OCI-M2 (cell line): ENCODE data around the gene SPTB.

Experiments used
- DNase-seq: peaks from one replicate; lab custom pipeline; 2025; ENCODE audit not compliant: unreplicated experiment; lab: John Stamatoyannopoulos, UW

The SPTB gene

DNA sequence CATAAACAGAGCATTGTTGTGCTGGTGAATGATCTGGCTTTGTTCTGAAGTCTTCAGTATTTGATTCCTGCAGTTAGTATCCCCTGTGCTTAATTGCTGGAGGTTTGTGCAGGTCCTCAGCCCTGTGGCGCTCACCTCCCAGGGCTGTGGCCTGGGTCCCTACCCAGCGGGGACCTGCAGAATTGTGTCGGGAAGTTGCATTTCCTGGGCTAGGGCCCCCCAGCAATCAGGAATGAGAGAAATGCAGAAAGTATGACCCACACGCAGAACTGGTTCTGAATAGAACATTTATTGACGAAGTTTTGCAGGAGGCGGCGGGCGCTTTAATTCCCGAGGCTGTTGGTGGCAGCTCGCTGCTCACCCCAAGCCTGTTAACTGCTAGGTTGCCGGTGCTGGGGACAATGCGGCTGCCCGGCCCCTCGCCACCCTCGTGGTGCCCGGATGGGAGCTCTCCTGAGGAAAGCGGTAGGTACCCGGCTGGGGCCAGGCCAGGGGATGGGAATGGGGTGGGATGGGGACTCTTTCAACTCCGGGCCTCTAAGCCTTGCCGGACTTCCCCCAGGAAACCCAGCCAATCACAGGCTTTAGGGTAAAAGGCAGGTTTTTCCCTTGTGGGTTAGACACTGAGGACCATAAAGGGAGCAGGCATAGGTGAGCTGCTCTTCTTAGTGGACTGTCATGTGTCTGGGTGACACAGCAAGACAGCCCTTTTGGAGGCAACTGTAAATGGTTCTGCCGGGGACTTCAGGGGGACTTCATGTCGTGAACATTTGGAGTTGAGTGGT is 163.9 kb downstream of the SPTB start:
- DNase-seq: no peak

GRCh38 chr14:64715146-64715627 is 164.5 kb downstream of the SPTB start:
- DNase-seq: no peak

DNA sequence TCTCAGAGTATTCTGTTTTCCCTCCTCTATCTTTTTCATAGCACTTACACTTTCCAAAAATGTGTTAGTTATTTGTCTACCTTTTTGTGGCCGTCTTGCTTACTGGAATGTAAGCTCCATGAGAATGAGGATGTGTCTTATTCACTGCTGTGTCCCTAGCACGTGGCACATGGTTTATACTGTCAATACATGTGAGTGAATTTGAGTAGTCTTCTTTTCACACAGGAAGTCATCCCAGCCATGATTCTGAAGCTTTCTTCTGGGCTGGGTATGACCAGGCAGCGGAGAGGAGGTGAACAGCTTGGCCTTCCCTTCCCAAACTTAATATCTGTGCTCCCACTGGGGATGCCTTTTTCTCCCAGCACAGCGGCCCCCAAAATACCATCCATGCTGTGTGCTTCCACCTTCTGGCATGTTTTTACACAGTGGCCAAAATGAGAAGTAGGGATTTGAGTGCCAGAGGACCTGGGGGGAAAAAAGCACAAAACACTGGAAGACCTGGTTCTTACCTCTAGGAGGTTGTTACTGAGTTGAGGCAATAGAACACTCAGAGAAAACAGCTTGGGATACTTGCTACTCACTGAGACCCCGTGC is 165.2 kb downstream of the SPTB start:
- no peak for DNase-seq

DNA sequence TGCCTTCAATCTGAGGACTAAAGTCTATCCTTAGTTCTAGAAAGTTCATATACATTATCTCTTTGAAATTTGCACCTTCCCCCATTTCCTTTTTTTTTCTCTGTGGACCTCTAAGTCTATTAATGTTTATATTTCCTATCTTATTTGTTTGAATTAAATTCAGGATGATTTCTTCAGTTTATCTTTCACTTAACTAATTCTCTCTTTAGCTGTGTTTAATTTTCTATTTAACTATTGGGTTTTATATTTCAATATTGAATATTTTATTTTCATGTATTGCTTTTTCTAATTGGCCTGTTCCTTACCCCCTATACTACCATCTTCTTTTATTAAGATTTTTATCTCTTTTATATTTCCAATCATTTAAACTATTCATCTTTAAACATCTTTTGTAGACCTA is 166.0 kb downstream of the SPTB start:
- DNase-seq: no peak

DNA sequence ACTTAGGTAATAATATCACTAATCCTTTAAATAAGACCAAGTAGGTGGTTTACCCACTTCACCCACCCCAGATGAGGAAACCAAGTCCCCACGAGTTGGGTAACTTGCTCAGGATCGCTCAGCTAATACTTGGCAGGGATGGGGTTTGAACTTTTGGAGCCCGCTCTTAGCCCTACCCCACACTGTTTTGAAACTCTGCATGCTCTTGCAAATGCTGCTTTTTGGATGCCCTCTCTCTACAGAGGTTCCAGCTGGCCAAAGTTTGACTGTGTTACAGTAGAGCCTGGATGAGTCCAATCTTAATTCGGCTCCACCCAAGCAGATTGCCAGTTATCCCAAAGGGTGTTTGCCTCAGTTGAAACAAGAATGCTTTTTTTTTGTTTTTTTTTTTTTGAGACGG is 168.7 kb downstream of the SPTB start:
- DNase-seq: no peak

DNA sequence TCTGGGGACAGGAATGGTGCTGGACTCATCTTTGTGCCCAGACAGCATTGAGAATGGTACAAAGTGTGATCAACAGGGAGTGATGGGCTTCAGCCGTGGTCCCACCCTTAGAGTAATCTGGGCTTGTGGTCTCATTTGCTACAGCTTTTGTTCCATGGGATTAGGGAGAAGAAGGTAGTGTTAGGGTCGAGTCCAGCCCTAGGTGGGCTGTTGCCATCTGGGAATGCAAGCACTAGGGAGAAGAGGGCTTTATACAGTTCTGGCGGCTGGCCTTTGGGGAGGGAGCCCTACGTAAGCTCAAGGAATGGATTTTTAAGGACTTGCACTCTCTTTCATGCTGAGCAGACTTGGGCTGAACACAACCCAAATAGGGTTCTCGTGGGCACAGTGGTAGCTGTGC is 170.6 kb downstream of the SPTB start:
- DNase-seq: no peak

DNA sequence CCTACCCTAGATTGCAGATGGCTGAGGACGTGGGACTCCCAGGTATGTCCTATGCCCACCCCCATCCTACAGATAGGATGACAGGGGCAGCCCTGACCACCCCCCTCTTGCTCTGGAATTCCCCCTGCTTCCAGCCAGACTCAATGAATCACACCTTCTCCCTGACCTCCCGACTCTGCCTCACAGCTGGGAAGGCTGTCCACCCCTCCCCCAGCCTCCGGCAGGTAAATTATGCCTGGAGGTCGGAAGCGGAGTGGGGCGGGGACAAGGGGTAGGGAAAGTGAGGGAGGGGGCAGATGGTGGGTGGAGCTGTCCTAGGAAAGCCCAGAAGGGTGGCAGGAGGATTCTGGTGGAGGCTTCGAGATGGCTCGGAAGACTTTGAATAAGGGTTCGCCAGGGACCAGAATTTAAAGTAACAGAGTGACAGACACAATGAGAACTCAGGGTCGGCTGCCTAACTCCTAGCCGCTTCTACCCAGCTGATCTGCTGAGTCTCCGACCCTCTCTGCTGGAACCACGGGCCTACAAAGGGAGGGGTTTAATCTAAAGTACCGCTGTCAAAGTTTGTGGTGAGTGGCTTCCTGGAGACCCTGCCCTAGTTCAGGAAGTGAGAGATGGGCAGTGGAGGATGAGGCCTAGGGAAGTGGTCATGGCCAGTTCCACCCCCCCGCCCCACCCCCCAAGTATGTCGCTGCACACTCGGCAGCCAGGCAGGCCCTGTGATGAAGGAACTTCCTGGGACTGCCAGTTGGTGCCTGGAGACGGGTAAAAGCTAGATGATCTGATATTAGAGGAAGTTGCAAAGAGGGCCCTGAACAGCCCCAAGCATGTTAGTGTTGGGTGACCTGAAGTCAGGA is 171.3 kb downstream of the SPTB start:
- DNase-seq: no peak

DNA sequence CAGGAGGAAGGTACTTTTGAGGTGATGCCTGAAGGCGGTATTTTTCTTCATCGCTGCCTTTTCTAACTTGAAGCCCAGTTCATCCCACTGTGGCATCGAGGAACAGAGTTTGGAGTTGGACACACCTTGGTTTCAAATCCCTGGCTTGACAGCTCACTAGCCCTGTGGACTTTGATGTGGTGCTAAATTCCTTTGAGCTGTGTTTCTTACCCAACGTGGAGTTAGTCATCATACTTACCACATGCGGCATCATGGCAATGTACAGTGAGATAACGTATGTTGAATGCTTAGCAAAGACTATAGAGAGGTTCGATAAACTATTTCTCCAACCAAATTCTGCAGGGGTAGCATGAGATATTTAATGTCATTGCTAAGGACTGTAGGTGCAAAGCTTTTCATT is 172.0 kb downstream of the SPTB start:
- DNase-seq: no peak

DNA sequence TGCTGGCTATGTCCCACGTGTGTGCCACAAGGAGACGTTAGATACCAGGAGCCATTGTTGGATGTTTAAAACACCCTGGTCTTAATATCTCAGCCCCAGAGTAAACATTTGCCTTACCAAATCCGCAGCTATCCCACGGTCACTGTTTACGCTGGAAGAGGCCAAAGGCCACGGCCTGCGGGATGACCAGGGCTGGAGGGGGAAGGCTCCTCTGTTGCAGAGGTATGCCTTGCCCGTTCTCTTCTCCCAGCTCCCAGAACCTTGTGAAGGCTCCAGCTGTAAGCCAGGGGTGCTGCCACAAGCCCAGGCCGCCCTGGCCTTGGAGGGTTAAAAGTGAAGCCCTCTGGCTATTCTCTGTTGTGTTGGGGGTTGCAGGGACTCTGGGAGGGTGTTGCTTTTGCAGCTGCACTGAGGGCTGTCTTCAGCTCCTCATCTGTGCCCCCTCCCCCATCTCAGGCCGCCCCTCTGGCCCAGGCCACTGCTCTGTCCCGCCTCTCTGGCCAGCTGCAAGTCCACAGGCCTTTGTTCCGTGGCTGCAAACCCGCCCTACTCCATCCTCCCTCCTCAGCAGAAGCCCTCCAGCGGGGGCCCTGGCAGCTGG is 173.0 kb downstream of the SPTB start:
- DNase-seq: no peak

GRCh38 chr14:64706119-64706592 is 173.6 kb downstream of the SPTB start:
- DNase-seq: no peak

DNA sequence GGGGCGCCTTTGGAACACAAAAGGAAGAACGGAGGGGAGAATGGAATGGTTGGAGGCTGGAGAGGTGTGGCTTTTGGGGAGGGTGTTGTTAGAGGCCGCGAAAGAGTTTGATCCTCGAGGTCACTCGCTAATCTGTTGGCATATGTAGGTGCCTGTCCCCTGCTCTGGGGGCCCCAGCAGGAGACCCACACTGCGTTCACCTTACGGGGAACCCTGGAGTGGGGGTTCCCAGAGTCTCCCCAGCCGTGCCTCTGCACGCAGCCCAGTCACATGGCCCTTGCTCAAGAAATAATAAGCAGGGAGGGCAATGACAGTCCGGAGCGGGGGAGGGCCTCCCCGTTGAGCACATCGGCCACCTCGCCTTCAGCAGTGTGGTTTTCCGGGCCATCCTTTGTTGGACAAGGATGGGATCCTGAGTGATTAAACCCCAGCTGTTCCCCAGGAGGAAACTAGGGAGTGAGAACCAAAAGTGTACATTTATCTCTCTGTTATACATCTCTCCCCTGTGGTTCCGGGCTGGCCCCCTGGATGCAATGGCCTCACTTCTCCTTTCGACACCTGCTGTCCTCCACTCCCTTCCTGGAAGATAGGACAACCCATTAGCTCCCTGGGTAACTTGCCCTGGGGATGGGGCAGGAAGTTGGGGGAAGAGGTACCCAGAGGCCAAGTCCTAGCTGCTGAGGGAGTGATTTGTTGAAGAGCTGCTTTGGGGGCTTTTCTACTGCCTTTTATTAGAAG is 174.2 kb downstream of the SPTB start:
- DNase-seq: no peak

GRCh38 chr14:64704743-64705380 is 174.8 kb downstream of the SPTB start:
- DNase-seq: no peak

GRCh38 chr14:64704143-64704742 is 175.5 kb downstream of the SPTB start, which contains the start of gene PLEKHG3:
TSS of gene PLEKHG3 (plus strand) at chr14:64704424. CDS start at chr14:64727632, 23,208 bp downstream.
- DNase-seq: no peak

- DNase-seq: no peak
These were observed 176.1 kb downstream of the SPTB start for GRCh38 chr14:64703395-64704142.

- no peak for DNase-seq
These were observed 177.0 kb downstream of the SPTB start for GRCh38 chr14:64702493-64703394.

DNA sequence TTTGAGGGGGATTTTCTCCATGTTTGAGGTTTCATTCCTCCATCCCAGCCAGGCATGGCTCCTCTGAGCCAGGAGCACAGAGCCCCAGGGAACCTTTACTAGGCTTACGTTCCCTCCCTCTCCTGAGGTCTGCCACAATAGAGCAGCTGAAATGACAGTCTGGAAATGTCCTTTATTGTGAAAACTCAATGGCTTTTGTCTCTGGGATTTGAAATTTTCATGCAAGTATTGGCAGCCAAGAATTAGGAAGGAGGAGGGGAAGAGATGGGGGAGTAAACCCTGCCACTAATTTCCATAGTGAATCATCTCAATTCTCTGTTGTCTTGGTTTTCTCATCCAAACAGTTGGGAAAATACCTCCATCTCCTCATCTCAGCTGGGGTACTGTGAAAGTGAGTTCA is 178.0 kb downstream of the SPTB start:
- DNase-seq: no peak

DNA sequence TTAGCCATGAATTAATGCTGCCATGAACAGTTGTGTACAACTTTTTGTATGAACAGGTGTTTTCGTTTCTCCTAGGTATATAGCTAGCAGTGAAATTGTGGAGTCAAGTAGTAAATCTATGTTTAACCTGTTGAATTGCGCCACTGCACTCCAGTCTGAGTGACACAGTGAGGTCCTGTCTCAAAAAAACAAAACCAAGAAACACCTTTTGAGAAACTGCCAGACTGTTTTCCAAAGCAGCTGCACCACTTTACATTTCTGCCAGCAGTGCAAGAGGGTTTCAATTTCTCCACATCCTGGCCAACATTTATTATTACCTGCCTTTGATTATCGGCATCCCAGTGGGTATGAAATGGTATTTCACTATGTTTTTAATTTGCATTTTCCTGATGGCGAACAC is 178.8 kb downstream of the SPTB start:
- DNase-seq: no peak

GRCh38 chr14:64700290-64700689 is 179.4 kb downstream of the SPTB start:
- no peak for DNase-seq
